Neural progenitor cell (in vitro differentiated cells): Measurements from ENCODE around the gene PNMA8C. TPM values are rescaled to one million over a fixed set of nuclear protein-coding genes. Genes with fewer than 3 reads are reported as not detected.
A peak's percentile ranks its signal among the peaks of the same experiment; 100 is the strongest.

Experiments used
- DNase-seq: peaks from one replicate; pipeline ENCODE4 v3.0.0-alpha.2; 2016; ENCODE audit warnings: low spot score
- H2AFZ ChIP-seq: fragments of 200-600 bp; sonication (generic); replicated peaks from 2 replicates; pipeline ENCODE4 v1.6.1; 2016; ENCODE audit warnings: antibody characterized with exemption
- H3F3A ChIP-seq: fragments of 200-600 bp; sonication (generic); 2 replicates; pipeline ENCODE4 v1.6.1; 2016; ENCODE audit warnings: antibody characterized with exemption, low read depth
- H3K27ac ChIP-seq: fragments of 200-600 bp; sonication (generic); 2 replicates; pipeline ENCODE4 v1.5.1; 2016; ENCODE audit warnings: mild to moderate bottlenecking
- H3K27me3 ChIP-seq: fragments of 200-600 bp; sonication (generic); 2 replicates; pipeline ENCODE4 v1.6.1; 2016; ENCODE audit warnings: mild to moderate bottlenecking, moderate library complexity
- H3K36me3 ChIP-seq: fragments of 200-600 bp; sonication (generic); 2 replicates; pipeline ENCODE4 v1.5.1; 2016
- H3K4me1 ChIP-seq: fragments of 200-600 bp; sonication (generic); 2 replicates; pipeline ENCODE4 v1.6.1; 2016; ENCODE audit warnings: mixed run types
- H3K4me2 ChIP-seq: fragments of 200-600 bp; sonication (generic); 2 replicates; pipeline ENCODE4 v1.6.1; 2016
- H3K4me3 ChIP-seq: fragments of 200-600 bp; sonication (generic); 2 replicates; pipeline ENCODE4 v1.5.1; 2016
- H3K79me2 ChIP-seq: fragments of 200-600 bp; sonication (generic); 2 replicates; pipeline ENCODE4 v1.6.1; 2016; ENCODE audit warnings: low read depth
- H3K9ac ChIP-seq: fragments of 200-600 bp; sonication (generic); 2 replicates; pipeline ENCODE4 v1.6.1; 2016
- H3K9me3 ChIP-seq: fragments of 200-600 bp; sonication (generic); 2 replicates; pipeline ENCODE4 v1.5.1; 2016; ENCODE audit warnings: low read depth
- H4K20me1 ChIP-seq: fragments of 200-600 bp; sonication (generic); 2 replicates; pipeline ENCODE4 v1.6.1; 2016; ENCODE audit warnings: low read depth
- H3K27ac Mint-ChIP-seq: 3 replicates; pipeline ENCODE4 v1.8.0; 2021; ENCODE audit warnings: mixed read lengths
- H3K27me3 Mint-ChIP-seq: 2 replicates; pipeline ENCODE4 v1.8.0; 2022; ENCODE audit warnings: low read depth, mild to moderate bottlenecking, inconsistent platforms, moderate library complexity, mixed read lengths; ENCODE audit not compliant: insufficient read depth
- H3K36me3 Mint-ChIP-seq: 3 replicates; pipeline ENCODE4 v1.8.0; 2021; ENCODE audit warnings: mixed read lengths
- H3K4me1 Mint-ChIP-seq: 3 replicates; pipeline ENCODE4 v1.8.0; 2021; ENCODE audit warnings: mixed read lengths
- H3K4me3 Mint-ChIP-seq: 3 replicates; pipeline ENCODE4 v1.8.0; 2021; ENCODE audit warnings: mild to moderate bottlenecking, moderate library complexity, mixed read lengths
- H3K9me3 Mint-ChIP-seq: 3 replicates; pipeline ENCODE4 v1.8.0; 2020; ENCODE audit warnings: mixed read lengths
- EZH2 ChIP-seq: fragments of 200-600 bp; sonication (generic); IDR thresholded peaks from 2 replicates; pipeline ENCODE4 v1.6.1; 2017; ENCODE audit warnings: antibody characterized with exemption, mild to moderate bottlenecking, moderate library complexity
- EZH2phosphoT487 ChIP-seq: fragments of 200-600 bp; sonication (generic); IDR thresholded peaks from 2 replicates; pipeline ENCODE4 v1.6.1; 2017; ENCODE audit warnings: antibody characterized with exemption
- total RNA-seq: library from RNA; depleted of rRNA; stranded (reverse); fragments of >200 nt; gene quantifications from 2 replicates; pipeline ENCODE4 v1.2.3, GENCODE V29; 2015; ENCODE audit warnings: low replicate concordance
- TF ChIP-seq, protein P1 (sequence below): fragments of 200-600 bp; sonication (generic); IDR thresholded peaks from 2 replicates; pipeline ENCODE4 v1.5.1; 2017; ENCODE audit warnings: antibody characterized with exemption, mild to moderate bottlenecking

Gene PNMA8C
- total RNA-seq, 1 donor from 2014 or later: 0.58 TPM

DNA sequence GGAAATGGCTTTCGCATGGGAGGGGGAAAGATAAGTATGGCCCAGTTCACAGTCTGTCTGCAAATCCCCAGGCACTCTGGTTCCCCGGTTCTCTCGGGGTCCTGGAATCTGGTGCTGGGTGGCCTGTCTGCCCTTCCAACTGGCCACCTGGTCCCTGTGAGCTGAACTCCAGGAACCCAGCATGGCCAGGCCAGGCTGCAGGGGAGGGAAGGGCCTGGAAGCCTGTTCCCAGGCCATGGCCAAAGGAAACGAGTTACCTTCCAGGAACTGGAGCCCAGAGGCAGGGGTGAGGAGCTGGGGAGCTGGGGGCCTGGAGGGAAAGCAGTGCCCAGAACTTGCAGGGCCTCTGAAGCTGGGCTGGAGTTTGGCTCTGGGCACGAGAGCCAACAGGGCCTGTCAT lies 19.1 kb upstream of the PNMA8C start:
- no peaks in the 10 kb centered on the region for H3K79me2 ChIP-seq
- H3K9me3 Mint-ChIP-seq: peaks cover 8% of the 10 kb centered on the region
- H2AFZ ChIP-seq: no peak overlapping the region
- H3K36me3 ChIP-seq: no peaks in the 10 kb centered on the region
- no peak overlapping the region for H3K4me2 ChIP-seq
- peaks cover 6% of the 10 kb centered on the region for H3K36me3 Mint-ChIP-seq
- H3K27ac Mint-ChIP-seq: peak overlapping the region; percentile 72
- TF ChIP-seq, protein P1, sequence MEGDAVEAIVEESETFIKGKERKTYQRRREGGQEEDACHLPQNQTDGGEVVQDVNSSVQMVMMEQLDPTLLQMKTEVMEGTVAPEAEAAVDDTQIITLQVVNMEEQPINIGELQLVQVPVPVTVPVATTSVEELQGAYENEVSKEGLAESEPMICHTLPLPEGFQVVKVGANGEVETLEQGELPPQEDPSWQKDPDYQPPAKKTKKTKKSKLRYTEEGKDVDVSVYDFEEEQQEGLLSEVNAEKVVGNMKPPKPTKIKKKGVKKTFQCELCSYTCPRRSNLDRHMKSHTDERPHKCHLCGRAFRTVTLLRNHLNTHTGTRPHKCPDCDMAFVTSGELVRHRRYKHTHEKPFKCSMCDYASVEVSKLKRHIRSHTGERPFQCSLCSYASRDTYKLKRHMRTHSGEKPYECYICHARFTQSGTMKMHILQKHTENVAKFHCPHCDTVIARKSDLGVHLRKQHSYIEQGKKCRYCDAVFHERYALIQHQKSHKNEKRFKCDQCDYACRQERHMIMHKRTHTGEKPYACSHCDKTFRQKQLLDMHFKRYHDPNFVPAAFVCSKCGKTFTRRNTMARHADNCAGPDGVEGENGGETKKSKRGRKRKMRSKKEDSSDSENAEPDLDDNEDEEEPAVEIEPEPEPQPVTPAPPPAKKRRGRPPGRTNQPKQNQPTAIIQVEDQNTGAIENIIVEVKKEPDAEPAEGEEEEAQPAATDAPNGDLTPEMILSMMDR: no peak
- no peak for TF ChIP-seq EZH2
- no peak for TF ChIP-seq EZH2phosphoT487
- no peak overlapping the region for H3K27ac ChIP-seq
- H3K9ac ChIP-seq: no peak overlapping the region
- H4K20me1 ChIP-seq: no peaks in the 10 kb centered on the region
- peaks cover 8% of the 10 kb centered on the region for H3K27me3 Mint-ChIP-seq
- H3K4me1 ChIP-seq: no peaks in the 10 kb centered on the region
- no peaks in the 10 kb centered on the region for H3K27me3 ChIP-seq
- H3K4me3 ChIP-seq: no peak overlapping the region
- DNase-seq: no peak
- no peaks in the 10 kb centered on the region for H3F3A ChIP-seq
- no peaks in the 10 kb centered on the region for H3K9me3 ChIP-seq
- H3K4me1 Mint-ChIP-seq: no peaks in the 10 kb centered on the region
- no peak overlapping the region for H3K4me3 Mint-ChIP-seq

DNA sequence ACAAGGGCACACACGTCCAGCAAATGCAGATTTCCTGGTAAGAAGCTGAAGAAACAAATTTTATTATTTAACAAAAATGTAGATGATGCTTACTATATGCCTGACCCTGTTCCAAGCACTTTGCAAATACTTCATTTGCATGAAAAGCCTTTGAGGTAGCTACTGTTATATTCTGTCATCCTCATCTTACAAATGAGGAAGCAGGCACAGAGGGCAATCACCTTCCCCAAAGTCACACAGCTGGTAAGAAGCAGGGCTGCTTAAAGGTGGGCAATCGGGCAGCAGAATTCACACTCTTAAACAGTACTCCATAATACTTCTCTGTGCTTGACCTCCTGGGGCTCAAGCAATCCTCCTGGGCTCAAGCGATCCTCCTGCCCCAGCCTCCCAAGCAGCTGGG lies 18.3 kb upstream of the PNMA8C start:
- Mint-ChIP-seq H3K36me3 (peaks cover 6% of the 10 kb centered on the region), H3K27me3 (peaks cover 8% of the 10 kb centered on the region), H3K4me3 (no peak overlapping the region), H3K4me1 (no peaks in the 10 kb centered on the region), H3K9me3 (peaks cover 8% of the 10 kb centered on the region), H3K27ac (no peak overlapping the region)
- no peak overlapping the region for H2AFZ ChIP-seq
- H3K79me2 ChIP-seq: no peaks in the 10 kb centered on the region
- no peak overlapping the region for H3K27ac ChIP-seq
- no peak for DNase-seq
- H3K9ac ChIP-seq: no peak overlapping the region
- H3K4me1 ChIP-seq: no peaks in the 10 kb centered on the region
- no peaks in the 10 kb centered on the region for H3K9me3 ChIP-seq
- H3K4me2 ChIP-seq: no peak overlapping the region
- H4K20me1 ChIP-seq: no peaks in the 10 kb centered on the region
- no peaks in the 10 kb centered on the region for H3K27me3 ChIP-seq
- no peak for TF ChIP-seq EZH2phosphoT487
- TF ChIP-seq, protein P1: no peak
- TF ChIP-seq EZH2: no peak
- H3F3A ChIP-seq: no peaks in the 10 kb centered on the region
- no peaks in the 10 kb centered on the region for H3K36me3 ChIP-seq
- no peak overlapping the region for H3K4me3 ChIP-seq

DNA sequence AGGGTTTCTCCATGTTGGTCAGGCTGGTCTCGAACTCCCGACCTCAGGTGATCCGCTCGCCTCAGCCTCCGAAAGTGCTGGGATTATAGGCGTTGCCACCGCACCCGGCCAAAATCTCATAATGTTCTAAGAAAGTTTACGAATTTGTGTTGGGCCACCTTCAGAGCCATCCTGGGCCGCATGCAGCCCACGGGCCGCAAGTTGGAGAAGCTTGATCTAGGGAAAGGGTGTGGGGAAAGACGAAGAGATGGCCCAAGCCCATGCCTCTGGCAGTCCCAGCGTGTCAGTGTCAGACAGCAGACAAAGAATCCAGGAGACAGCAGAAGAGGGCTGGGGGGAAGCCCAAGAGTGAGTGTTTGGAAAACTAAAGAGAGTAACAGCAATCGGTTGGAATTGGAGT lies 17.3 kb upstream of the PNMA8C start:
- Histone ChIP-seq H4K20me1 (no peaks in the 10 kb centered on the region), H3K27ac (no peak overlapping the region), H3K36me3 (no peaks in the 10 kb centered on the region), H3K27me3 (no peaks in the 10 kb centered on the region), H3K4me1 (no peaks in the 10 kb centered on the region), H3K4me3 (no peak overlapping the region), H3F3A (no peaks in the 10 kb centered on the region), H3K9ac (no peak overlapping the region), H3K4me2 (no peak overlapping the region), H3K9me3 (no peaks in the 10 kb centered on the region), H3K79me2 (no peaks in the 10 kb centered on the region), H2AFZ (no peak overlapping the region)
- Mint-ChIP-seq H3K27ac (no peak overlapping the region), H3K36me3 (peaks cover 6% of the 10 kb centered on the region), H3K4me1 (no peaks in the 10 kb centered on the region), H3K4me3 (no peak overlapping the region), H3K27me3 (peaks cover 8% of the 10 kb centered on the region), H3K9me3 (peaks cover 8% of the 10 kb centered on the region)
- TF ChIP-seq EZH2: no peak
- TF ChIP-seq, protein P1: no peak
- no peak for TF ChIP-seq EZH2phosphoT487
- no peak for DNase-seq
